Left cardiac atrium (tissue), 4 donors: ENCODE measurements around the gene TAB2. TPM values are rescaled to one million over a fixed set of nuclear protein-coding genes. Genes with fewer than 3 reads are reported as not detected.
A peak's percentile ranks its signal among the peaks of the same experiment; 100 is the strongest.

Experiments
- ATAC-seq, 2 donors: fragments of 200-7000 bp; cut with Tn5 transposase; one replicate each; pipeline ENCODE4 v1.9.1; 2020; ENCODE audit warnings: mild to moderate bottlenecking in 2 of 2, moderate library complexity in 2 of 2
- DNase-seq: peaks from one replicate; pipeline ENCODE4 v3.0.0-alpha.2; 2020
- intact Hi-C, 2 donors: fragments of 100-400 bp; cut with DNase I; formaldehyde crosslinking; loops; one replicate each; pipeline versions ENCODE4 v1.14.1 to v1.15.1; 2022 to 2023
- long read RNA-seq: library from polyadenylated mRNA; unstranded; transcript quantifications from one replicate; pipeline ENCODE4 v2.0.0, GENCODE V29; 2021
- total RNA-seq, 2 donors: library from RNA; stranded (reverse); fragmentation: NEBNext Ultra II Directional; extraction: Animal tissue kit (Norgen Biotek cat#: 25700); gene quantifications; one replicate each; pipeline ENCODE4 v1.2.1, GENCODE V29; 2021
- donor health status: DM: no; HTN: yes; CAD: no.
- donor health status: DM: no; HTN: yes; CAD: no; lungs with severe emphysema.
- donor health status: DM: yes; HTN: yes; CAD: no.
- donor health status: Dilated cardiomyopathy.

TAB2 gene, protein sequence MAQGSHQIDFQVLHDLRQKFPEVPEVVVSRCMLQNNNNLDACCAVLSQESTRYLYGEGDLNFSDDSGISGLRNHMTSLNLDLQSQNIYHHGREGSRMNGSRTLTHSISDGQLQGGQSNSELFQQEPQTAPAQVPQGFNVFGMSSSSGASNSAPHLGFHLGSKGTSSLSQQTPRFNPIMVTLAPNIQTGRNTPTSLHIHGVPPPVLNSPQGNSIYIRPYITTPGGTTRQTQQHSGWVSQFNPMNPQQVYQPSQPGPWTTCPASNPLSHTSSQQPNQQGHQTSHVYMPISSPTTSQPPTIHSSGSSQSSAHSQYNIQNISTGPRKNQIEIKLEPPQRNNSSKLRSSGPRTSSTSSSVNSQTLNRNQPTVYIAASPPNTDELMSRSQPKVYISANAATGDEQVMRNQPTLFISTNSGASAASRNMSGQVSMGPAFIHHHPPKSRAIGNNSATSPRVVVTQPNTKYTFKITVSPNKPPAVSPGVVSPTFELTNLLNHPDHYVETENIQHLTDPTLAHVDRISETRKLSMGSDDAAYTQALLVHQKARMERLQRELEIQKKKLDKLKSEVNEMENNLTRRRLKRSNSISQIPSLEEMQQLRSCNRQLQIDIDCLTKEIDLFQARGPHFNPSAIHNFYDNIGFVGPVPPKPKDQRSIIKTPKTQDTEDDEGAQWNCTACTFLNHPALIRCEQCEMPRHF
- 10 to 100 TPM; 45.6 to 56.3 TPM for total RNA-seq
- long read RNA-seq, full-length matches to known transcripts, result 1 of 25 reads
- long read RNA-seq, partial matches to known transcripts, result 23 of 25 reads
- long read RNA-seq, other reads (novel, unspliced or antisense), result 1 of 25 reads

DNA sequence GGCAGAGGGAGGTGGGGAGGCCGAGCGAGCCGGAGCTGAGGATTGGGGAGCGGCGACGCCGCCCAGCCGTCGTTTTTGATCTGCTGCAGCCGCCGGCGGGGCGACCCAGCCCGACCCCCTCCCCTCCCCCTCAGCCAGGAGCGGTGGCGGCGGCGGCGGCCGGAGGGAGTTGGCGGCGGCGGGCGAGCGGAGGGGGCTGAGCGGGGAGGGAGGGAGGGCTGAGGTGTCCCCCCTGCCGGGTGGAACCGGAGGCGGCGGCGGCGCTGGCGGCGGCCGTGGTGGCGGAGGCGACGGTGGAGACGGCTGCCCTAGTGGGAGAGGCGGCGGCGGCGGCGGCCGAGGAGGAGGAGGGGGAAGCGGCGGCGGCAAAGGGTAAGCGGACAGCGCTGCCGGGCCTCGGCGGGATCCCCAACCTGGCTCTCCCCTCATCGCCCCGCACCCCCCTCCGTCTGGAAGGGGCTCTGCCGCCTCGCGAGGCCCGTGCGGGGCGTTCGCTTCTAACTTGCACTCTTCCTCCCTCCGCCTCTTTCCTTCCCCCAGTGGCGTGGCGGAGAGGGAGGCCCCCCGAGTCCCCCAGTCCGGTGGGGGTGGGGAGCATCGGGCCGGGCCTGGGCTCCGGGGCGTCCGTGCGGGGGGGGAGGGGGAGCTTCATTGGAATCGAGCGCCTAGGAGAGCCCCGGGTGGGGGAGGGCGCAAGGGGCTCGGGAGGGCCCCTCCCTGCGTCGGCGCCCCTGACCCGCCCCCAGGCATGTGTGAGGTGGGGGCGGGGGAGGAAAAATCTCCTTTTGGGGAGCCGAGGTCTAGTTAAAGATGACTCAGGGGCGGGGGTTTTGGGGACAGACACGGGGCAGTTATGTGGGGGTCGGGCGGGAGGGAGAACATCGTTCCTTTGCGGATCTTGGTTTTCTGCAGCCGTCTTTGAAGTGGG lies at the start of gene TAB2:
TAB2 (plus strand) TSS at position 69 of the 928 bp plus-strand sequence. CDS start 52,286 bp downstream, outside the sequence.
- ATAC-seq (peak; percentile 62 to 82), DNase-seq (peak; percentile 54)
- intact Hi-C loops, result loop anchor here in 1 of 2 donors (5.0 kb wide), 1 partner anchor 89 kb away; no protein-coding TSS in a partner anchor

DNA sequence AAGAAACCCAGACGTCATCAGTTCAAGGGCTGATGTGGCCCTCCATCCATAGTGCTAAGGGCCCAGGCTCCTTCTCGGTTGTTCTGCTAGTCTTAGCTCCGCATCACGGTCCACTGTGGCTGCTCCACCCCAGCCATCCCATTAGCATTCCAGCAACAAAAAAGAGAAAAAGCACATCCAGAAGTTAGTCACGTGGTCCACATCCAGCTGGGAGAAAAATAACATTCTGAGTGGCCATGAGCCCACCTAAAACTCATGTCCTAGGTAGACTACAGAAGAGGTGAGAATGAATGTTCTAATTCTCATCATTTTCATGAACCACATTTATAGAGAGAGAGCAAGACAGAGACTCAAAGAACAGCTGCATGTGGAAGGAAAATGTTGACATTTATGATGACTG lies 49.4 kb upstream of the TAB2 start:
- intact Hi-C loops, result no loop called here
- no peak for DNase-seq
- no peak for ATAC-seq

DNA sequence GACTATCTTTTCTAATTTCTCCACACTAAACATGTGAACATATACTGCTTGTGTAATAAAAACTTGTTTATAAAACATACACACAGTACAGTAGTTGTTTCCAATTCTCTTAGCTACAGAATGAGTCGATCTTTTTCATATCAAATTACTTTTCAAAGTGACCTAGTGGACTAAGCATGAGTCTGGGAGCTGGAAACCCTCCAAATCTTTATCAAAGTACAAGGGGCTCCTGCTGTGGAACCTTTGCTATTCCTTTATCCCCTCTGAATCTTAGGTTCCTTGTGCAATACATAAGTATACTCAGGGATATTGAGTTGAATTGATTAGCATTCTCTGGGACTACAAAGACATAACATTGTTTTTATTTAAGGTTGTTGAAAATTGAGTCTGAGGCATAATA lies 48.7 kb upstream of the TAB2 start:
- no peak for ATAC-seq
- intact Hi-C loops, result no loop called here
- DNase-seq, result no peak

DNA sequence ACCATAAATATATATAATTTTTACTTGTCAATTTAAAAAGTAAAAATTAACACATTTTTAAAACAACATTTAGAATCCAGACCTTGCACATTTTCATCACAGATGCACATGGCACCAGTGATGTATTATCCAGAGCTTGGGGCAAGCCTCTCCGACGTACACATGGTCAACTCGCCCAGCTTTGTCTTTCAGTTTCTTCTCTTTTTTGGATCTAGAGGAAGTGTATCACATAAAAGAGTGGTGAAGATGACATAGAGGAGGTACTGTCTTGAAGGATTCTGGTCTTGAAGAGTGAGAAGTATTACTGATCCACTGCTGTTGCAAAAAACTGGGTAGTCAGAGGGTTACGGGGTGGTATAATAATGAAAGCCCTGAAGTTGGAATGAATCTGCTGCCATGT lies 46.9 kb upstream of the TAB2 start:
- DNase-seq, result no peak
- intact Hi-C loops, result no loop called here
- no peak for ATAC-seq

DNA sequence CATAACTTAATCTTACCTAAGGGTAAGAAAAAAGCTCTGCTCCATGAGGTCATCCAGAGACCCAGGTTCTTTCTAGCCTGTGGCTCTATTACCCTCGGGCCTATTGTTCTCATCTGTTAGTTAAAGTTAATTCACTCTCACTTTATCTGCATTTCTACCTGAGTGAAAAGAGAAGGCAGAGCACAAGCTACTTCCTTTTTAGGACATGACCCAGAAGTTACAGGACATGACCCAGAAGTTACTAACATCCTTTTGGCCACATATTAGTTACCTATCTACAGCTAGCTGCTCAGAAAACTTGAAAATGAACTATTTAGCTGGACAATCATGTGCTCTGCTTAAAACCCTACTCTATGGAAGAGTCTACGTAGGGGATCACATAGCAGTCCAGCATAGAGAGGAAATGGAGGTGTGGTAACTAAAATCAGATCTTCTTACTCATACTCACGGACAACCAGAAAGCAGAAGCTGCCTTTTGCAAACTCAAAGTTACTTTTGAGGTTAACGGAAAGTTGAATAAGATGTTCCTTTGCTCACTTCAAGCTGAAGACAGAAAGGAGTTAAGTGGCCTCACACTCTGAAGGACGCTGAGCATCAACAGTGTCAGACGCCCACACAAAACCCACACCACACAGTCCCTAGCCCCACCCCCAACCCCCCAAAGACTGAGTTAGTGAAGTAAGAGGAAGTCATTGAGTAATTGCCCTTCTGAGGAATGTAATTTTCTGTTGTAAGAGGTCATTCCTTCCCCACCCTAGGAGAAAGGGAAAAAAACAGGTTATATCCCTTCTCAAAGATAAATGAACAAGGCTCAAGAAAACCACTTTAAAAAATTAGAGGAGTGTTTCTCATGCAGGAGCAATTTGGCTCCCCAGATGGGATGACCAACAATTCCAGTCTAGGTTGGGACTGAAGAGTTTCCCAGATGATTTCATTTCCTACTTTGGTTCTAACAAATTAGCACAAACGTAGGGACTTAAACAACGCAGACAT lies 45.9 kb upstream of the TAB2 start:
- intact Hi-C loops, result no loop called here
- DNase-seq, result peak; percentile 34
- peak; percentile 15 to 56 for ATAC-seq

DNA sequence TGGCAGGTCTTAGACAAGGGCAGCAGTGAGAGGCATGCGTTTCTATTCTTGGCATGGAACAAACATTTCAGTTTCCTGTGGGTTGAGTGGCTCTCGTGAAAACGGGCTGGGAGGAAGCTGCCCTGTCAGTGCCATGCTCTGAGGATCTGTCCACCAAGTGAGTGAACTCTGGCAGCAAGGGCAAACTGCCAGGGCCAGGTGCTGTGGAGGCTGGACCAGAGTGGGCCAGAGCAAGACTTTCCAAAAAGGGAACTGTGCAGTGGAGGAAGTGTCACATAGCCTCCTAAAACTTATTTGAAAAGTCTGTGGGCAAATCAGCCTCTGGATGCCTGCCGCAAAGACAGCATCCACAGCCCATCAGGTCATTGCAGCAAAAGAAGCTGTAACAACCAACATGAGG lies 44.2 kb upstream of the TAB2 start:
- peak in 1 of 2 donors; percentile 44 for ATAC-seq
- intact Hi-C loops, result no loop called here
- no peak for DNase-seq

DNA sequence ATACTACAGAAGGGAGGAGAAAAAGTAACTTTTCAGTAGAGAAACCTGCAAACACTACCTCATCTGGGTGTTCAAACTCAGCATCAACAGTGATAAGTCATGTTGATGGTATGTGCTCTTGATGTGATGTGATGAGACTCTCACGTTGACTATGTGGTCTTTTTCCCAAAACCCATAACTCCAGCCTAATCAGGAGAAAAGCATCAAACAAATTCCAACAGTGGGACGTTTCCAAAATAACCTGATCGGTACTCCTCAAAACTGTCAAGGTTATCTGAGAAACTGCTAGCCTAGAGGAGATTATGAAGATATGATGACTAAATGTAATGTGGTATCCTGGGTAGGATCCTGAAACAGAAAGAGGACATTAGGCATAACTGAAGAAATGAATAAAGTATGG lies 41.9 kb upstream of the TAB2 start:
- DNase-seq, result no peak
- intact Hi-C loops, result no loop called here
- no peak for ATAC-seq

DNA sequence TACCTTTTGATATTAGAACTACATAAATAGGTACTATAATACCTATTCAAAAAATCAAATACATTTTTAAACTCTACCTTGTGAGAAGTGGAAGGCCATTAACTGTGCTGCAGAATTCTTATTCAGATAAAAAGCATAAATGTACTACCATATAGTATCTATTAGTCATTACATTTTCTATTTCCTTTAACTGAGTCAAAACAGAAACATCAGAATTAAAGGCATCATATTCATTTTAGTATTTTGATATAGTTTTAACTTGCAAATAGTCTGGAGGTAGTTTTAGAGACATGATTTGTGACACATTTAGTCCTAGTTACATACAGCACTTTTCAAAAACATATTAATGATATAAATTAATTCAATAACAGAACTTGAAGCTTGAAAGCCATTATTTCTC lies 39.9 kb upstream of the TAB2 start:
- no peak for ATAC-seq
- intact Hi-C loops, result no loop called here
- DNase-seq, result no peak

DNA sequence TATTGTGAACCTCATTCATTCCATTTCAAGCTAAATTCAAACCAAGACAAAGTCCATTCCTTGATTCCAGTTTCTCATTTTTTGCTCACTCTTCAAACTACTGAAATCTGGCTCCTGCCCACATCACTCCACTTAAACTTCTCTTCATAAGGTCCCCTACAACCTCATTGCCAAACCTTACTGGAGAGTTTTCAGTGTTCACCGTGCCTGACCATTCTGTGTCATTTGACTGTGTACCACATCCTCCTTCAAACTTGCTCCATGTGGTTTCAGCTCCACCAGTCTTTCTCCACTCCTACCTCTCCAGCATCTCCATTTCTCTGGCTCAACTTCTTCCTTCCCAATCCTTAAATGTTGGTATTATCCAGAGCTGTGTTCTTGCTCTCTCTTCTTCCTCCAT lies 38.5 kb upstream of the TAB2 start:
- no peak for ATAC-seq
- intact Hi-C loops, result no loop called here
- no peak for DNase-seq

DNA sequence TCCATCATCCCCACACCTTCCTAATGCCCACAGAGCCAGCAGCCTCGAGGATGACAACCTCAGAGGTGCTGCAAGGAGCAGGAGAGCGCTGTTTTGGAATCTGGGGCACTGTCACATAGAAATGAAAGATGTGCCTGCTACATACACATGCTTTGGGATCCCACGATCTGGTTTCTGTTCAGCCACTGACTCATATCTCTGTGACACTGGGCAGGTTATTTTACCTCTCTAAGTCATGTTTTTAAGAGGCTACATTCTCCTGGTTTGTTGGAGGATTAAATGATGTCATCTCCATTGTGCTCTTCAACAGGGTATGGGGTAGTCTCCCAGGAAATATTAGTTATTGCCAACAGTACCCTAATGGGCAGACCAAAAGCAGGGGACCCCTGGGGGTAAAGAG lies 32.6 kb upstream of the TAB2 start:
- ATAC-seq, result no peak
- intact Hi-C loops, result no loop called here
- no peak for DNase-seq

DNA sequence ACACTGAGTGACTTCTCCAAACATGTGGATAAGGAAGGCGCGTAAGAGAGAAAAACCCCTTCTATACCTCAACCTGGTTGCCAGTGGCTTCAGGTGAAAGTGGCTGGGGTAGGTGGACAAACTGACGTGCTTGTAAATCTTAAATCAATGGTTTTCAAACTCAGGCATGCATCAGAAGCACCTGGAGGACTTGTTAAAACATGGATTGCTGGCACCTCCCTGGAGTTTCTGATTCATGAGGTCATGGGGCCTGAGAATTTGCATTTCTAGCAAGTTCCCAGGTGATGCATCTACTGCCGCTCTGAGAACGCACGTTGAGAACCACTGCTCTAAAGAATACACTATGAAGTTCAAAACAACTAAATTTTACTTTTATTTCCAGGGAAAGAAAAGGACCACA lies 31.9 kb upstream of the TAB2 start:
- DNase-seq, result no peak
- intact Hi-C loops, result no loop called here
- ATAC-seq, result no peak

DNA sequence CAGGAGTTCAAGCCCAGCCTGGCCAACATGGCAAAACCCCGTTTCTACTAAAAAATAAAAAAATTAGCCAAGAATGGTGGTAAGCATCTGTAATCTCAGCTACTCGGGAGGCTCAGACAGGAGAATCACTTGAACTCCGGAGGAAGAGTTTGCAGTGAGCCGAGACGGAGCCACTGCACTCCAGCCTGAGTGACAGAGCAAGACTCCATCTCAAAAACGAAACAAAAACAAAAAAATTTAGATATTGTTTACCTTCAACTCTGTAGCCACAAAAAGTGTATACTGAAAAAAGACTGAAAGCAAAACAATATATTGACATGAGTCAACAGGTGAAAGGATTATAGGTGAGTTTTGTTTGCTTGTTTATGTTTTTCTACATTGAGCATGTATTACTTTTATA lies 30.6 kb upstream of the TAB2 start:
- ATAC-seq (no peak), DNase-seq (no peak)
- intact Hi-C loops, result no loop called here

DNA sequence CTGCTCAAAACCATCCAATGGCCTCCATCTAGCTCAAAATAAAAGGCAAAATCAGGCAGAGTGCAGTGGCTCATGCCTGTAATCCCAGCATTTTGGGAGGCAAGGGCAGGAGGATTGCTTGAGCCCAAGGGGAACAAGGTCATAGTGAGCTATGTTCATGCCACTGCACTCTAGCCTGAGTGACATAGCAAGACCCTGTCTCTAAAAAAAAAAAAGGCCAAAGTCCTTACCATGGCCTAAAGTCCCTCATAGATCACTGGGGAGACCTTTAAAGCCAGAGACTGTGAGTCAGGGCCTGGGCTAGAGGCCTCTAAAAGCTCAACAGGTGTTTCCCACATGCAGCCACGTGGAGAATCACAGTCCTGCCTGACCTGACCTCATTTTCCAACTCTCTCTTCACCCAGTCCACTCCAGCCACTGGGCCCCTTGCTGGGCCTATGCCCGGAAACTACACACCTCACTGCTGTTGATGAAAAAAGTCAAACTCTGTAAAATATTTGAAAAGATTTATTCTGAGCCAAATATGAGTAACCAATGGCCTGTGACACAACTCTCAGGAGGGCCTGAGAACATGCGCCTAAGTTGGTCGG lies 28.2 kb upstream of the TAB2 start:
- no peak for DNase-seq
- no peak for ATAC-seq
- intact Hi-C loops, result no loop called here

DNA sequence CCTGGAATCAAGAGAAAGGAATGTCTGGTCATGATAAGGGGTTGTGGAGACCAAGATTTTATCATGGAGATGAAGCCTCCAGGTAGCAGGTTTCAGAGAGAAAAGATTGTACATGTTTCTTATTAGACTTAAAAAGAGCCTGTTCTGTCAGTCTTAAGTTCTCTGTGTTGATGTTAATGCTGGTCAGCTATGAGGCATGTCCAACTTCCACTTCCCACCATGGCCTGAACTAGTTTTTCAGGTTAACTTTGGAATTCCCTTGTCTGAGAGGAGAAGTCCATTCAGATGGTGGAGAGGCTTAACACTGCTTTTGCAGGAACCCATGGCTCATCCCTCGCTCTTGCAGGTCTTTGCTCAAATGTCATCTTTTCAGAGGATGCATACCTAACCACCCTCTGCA lies 27.5 kb upstream of the TAB2 start:
- intact Hi-C loops, result loop anchor here in 1 of 2 donors (10.0 kb wide), 1 partner anchor 115 kb away; no protein-coding TSS in a partner anchor
- DNase-seq, result no peak
- no peak for ATAC-seq

DNA sequence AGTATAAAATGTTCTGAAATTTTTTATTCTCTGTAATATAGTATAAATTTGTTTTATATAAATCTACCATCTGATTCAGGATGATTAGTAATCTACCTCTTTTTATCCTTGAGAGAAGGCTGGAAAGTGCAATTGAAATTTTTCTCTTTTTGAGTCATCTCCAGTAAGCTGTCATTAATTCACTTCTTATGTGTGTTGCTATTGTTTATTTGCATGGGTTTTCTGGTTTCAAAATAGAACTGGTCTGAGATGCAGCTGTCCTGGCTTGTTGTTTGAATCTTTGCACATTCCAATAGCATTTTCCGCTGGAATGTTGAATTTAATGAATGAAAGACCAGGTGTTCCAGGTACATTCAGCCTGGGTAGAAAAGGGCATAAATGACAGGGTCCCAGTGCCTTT lies 24.3 kb upstream of the TAB2 start:
- ATAC-seq (no peak), DNase-seq (no peak)
- intact Hi-C loops, result loop anchor here in 1 of 2 donors (10.0 kb wide), 1 partner anchor 118 kb away; no protein-coding TSS in a partner anchor

DNA sequence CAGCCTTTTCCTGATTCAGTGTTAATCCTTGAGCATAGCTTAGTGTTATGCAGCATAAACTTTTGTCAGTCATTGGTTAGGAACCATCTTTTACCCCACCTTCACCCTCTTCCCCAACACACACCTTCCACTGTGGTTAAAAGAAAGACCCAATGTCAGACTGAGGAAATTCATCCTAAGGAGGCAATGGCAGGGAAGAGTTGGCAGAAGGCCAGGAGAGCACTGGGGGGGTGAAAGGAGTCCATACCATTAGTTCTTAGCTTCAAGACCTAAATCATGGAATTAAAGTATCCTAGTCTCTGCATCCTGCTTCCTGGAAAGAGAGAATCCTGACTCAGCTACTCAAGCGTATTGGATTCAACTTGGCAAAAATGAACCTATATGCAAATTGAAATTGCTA lies 16.9 kb upstream of the TAB2 start:
- ATAC-seq, result no peak
- DNase-seq, result no peak
- intact Hi-C loops, result no loop called here

DNA sequence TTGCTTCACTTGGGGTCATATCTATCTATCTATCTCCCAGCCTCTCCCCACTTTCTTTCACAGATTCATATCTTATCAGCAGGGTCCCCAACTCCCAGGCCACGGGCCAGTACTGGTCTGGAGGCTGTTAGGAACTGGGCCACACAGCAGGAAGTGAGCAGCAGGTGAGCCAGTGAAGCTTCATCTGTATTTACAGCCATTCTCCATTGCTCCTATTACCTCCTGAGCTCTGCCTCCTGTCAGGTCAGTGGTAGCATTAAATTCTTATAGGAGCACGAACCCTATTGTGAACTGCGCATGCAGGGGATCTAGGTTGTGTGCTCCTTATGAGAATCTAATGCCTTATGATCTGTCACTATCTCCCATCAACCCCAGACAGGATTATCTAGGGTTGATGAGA lies 14.8 kb upstream of the TAB2 start:
- DNase-seq, result no peak
- intact Hi-C loops, result no loop called here
- ATAC-seq, result no peak

DNA sequence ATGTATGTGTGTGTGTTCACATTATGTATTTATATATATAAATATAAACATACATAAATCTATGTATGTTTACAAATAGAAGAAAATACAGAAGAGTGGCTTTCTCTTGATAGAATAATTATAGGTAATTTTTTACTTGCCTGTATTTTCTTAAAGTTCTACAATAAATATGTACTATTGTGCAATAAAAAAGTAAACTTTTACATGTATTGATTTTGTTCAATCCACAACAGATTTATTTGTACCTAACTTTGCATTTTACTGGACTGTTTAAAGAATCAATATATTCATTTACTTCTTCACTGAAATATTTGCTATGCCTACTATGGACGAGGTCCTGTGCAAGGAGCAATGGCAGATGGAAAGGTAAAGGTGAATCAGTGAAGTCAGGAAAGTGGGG lies 14.0 kb upstream of the TAB2 start:
- intact Hi-C loops, result no loop called here
- DNase-seq, result no peak
- no peak for ATAC-seq
